GM10266 (cell line): ENCODE measurements around the gene ZKSCAN7.
"Not testable (repeated sequence)": the region's sequence is repeated elsewhere in the genome, so short reads cannot be mapped to it uniquely, and the experiment has no call there.

Source experiments
- DNase-seq: peaks from one replicate; pipeline ENCODE4 v3.0.0; 2012; ENCODE audit errors: extremely low spot score
- CTCF ChIP-seq: IDR thresholded peaks from 2 replicates; pipeline ENCODE4 v1.5.1; 2012; ENCODE audit warnings: mild to moderate bottlenecking, low read depth; ENCODE audit not compliant: control insufficient read depth, insufficient read depth; ENCODE audit errors: missing control alignments

ZKSCAN7 gene

GRCh38 chr3:44535364-44535763 lies 19.6 kb upstream of the ZKSCAN7 start:
- no peak for DNase-seq
- TF ChIP-seq CTCF: no peak

GRCh38 chr3:44544811-44545210 lies 10.2 kb upstream of the ZKSCAN7 start:
- not testable (repeated sequence) for DNase-seq

- peak; percentile 42 for DNase-seq
- no peak for TF ChIP-seq CTCF
These were observed 730 bp downstream of the ZKSCAN7 start for GRCh38 chr3:44555723-44556122.

GRCh38 chr3:44557074-44557473 lies 2.1 kb downstream of the ZKSCAN7 start:
- TF ChIP-seq CTCF: no peak
- DNase-seq: no peak

GRCh38 chr3:44561076-44561475 lies 6.1 kb downstream of the ZKSCAN7 start:
- no peak for TF ChIP-seq CTCF
- DNase-seq: no peak

- TF ChIP-seq CTCF: no peak
These were observed 7.2 kb downstream of the ZKSCAN7 start for GRCh38 chr3:44562147-44562546.

GRCh38 chr3:44568561-44568960 lies 13.6 kb downstream of the ZKSCAN7 start:
- no peak for DNase-seq
- TF ChIP-seq CTCF: no peak

More at GRCh38 chr3:44562147-44562546, 7.2 kb downstream of the ZKSCAN7 start:
- no peak for DNase-seq

- no peak for TF ChIP-seq CTCF
- no peak for DNase-seq
These were observed 16.0 kb downstream of the ZKSCAN7 start for GRCh38 chr3:44571024-44571423.
